ENCODE measurements around the gene PRDM10.
"Not testable (repeated sequence)": the region's sequence is repeated elsewhere in the genome, so short reads cannot be mapped to it uniquely, and the experiment has no call there.

The PRDM10 gene

DNA sequence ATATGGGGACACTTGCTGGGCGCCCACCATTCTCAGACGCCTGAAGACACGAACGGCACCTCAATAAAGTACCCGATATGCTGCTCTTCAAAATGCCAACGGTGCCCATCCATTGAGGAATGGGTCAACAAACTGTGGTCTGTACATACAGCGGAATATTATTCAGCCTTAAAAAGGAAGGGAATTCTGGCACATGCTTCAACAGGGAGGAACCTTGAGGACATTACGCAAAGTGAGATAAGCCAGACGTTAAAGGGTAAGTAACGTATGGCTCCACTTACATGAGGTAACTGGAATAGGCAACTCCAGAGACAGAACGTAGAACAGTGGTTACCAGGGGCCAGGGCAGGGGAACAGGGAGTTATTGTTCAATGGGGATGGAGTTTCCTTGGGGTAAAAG is 28.0 kb downstream of the PRDM10 start:
- no peak for DNase-seq

DNA sequence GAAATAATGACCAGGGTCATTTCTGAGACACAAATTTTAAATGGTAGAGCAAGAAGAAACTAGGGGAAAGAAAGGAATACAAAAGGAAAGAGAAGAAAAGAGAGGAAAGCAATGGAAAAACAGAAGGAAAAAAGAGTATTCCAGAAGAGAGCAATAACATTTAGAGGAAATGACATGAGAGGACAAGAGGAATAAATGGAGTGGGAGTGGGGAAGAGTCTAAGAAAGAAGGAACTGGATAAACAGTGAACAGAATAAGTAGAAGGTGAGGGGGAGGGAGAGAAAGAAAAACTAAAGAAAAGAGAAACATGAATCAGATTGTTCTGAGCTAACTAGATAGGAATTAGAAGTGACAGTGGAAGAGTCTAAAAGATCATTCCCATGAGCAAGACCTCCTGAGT is 28.4 kb downstream of the PRDM10 start:
- no peak for DNase-seq

DNA sequence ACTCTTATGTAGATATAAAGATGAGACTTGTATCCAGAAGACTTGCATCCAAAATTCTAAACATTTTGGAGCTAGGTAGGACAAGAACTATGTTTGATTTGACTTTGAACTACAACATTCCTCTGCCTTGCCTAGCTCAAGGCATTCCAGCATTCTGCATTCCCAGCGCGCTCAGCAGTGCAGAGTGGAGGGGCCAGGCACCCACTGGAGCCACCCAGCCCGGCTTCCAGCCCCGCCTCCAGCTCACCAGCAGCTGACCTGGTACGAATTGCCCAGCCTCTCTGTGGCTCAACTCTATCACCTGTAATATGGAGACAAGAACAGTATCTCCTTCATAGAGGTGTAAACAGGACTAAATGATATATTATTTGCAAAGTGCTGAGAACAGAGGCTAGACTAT is 28.8 kb downstream of the PRDM10 start:
- DNase-seq: no peak

DNA sequence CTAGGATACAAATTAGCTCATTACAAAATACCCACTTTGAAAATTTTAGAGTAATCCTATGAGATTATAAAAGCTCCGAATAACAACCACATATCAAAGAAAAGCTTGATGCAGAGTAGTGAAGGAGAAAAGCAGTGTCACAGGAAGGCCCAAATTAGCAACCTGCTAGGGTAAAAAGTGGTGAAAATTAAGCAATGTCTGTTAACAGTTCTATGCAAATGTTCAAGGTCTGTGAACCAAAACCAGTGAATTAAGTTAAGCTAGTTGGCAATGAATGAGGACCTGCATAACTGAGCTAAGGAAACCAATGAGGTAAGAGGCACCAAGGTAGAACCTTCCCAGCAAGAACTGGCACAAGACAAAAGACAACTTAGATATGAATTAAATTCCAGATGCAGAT is 29.6 kb downstream of the PRDM10 start:
- no peak for DNase-seq

DNA sequence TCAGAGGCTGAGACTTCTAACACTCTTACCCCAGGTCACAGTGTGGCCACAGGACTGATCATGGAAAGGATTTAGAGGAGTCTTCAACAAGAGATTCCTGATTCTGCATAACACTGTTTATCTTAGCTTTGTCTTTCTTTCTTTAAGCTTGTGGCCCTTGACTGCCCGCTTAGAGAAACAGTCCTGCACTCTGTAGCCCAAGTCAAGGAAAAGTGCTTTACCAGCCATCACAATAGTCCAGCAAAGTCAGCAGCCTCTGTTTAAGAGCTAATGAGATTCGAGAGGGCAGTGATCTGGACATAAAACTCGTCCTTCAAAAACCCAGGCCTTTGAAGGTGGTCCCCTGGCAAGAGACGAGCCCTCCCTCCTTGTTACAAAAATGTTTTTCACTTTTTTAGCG is 30.0 kb downstream of the PRDM10 start:
- DNase-seq: no peak

DNA sequence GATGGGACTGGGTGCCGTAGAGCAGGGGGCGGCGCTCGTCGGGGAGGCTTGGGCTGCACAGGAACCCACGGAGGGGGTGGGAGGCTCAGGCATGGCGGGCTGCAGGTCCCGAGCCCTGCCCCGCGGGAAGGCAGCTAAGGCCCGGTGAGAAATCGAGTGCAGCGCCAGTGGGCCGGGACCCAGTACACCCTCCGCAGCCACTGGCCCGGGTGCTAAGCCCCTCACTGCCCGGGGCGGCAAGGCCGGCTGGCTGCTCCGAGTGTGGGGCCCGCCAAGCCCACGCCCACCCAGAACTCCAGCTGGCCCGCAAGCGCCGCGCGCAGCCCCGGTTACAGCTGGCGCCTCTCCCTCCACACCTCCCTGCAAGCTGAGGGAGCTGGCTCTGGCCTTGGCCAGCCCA is 30.8 kb downstream of the PRDM10 start:
- DNase-seq: not testable (repeated sequence)

DNA sequence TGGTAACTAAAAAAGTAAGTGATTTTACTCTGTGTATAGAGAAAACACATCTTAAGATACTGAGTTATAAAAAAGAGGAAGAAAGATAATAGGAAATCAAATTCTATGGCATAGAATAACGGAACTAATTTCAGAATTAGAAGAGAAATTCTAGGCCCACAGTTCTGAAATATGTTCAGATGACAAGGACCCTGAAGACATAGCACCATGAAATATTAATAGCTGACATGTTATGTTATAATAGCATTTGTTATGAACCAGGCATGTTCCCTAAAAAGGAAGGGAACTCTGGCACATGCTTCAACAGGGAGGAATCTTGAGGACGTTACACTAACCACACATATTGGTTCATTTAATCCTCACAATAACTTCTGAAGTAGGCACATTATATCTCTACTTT is 32.7 kb downstream of the PRDM10 start:
- no peak for DNase-seq

DNA sequence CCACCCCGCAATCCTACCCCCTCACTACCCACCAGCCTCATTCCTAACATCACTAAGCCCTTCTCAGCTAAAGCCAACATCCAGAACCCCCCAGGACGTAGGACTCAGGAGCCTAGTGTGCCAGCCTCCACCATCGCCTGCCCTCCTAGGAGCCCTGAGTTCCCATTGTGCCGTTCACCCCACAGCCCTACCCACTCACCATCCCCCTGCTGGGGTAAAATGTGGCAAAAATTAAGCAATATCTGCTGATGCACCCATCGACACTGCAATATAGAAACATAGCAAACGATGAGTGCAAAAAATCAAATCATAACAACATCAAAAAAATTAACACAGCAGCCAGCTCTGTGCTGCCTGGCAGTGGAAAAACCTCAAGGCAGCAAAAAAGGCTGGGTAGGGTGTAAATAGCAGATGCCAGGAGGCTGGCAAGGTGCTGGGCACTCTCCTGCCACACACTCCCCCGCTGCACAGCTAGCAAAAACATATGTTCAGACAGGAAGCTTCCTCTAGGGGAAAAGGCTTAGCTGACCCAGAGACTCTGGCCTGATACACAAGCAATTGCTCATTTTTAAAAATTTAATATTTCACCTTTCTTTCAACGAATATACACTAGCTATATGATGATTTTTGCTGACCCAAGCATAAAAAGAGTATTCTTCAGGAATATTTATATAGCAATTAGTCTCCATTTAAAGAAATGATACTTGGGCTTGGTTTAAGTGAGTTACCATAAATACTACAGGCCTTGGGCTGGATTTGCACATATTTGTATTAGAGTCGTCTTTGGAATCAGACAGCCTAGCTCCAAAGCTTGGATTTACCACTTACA is 33.8 kb downstream of the PRDM10 start:
- DNase-seq: no peak

DNA sequence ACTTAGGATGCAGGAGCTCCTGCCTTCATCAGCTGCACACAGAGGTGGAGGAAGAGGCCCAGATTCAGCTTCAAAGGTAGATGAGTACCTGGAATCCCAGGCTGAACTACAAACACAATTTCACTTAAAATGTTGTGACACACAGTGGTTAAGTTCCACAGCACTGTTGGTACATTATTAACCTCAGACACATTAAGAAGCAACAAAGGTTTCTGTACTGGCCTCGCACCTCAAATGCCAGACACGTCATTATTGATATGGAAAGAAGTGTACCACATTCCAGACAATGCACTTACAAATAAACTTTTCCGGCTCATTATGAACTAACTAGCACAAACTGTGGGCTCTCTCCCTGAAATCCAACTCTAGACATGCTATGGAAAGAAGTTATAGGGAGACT is 34.6 kb downstream of the PRDM10 start:
- no peak for DNase-seq

DNA sequence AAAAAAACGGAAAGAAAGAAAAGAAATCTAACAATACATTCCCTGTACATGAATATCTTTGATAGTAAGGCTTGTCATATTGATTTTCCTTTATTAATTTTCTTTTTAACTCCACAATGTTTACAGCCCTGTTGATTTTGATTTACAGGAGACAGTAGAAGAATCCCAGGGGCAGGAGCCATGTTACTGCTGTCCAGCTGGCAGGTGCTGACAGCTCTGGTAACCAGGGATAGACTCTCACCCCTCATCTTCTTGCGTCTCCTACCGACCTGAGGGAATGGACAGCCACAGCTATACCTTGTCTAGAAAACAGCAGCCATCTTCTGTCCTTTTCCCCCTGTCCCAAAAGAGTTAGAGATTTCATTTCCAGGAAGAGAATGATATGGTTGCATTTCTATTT is 37.4 kb downstream of the PRDM10 start:
- DNase-seq: no peak

DNA sequence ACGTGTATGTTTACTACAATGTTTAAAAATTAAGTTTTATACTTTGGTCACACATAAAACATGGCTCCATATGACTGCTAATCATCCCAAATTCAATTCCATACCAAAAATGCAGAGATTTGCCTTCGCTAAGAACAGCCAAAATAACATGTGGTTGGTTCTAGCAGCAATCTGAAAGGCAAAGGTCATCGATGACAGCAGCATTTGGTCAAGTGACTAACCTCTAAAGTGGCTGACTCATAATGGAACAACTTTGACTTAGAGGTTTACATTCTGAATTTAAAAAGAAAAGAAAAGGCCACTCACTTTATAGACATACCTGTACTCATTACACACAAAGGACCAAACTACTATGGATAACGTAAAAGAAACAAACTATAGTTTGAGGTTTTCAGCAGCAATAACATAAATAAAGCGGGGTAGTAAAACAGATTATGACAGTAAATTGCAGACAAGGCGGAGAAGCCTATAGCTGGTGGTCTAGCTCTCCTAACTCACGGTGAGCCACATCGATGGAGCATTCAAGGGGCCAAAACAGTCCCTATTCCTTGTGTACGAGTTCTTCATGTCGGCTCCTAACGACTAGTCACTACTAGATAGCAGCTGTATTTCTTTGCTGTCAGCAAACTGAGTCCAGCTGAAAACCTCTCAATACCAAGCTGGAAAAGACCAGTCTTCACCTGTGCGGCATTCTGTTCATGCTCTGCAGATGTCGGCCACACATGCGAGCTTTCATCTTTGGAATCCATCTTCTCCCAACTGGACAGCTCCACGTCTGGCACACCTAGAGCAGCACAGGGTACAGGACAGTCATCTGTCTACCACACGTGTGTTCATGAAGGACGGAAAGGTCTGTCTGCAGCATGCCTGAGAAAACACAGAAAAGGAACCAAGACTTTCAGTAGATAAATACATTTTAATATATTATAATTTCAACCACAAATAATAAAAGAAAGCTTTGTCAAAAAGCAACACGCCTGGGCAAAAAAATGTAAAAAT is 42.1 kb downstream of the PRDM10 start:
- DNase-seq: no peak

DNA sequence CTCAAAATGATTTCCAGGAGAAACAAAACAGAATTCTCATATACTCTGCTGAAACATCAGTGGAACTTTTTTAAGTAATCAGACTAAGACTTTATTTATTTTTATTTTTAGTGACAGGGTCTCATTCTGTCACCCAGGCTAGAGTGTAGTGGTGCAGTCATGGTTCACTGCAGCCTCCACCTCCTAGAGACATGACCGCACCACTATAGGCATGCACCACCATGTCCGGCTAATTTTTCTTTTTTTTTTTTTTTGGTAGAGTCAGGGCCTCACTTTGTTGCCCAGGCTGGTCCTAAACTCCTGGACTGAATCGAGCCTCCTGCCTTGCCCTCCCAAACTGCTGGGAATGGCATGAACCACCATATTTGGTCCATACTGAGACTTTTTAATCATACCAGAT is 42.9 kb downstream of the PRDM10 start:
- DNase-seq: no peak

DNA sequence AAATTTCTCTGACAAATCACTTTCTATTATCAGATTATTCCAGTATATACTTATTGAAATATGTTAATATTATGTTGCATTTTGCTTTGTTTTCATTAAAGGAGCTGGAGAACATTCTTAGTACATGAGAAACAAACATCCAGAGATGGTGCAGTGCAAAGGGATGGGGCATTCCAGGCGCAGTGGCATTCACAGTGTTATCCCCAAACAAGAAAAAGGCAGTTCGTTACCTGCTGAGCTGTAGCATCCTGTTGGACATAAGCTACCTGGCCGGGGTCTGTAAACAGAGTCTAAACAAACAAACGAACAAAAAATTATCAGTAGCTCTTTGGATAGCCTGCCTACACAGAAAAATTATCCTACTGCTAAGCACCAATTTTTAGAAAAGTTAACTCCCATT is 47.4 kb downstream of the PRDM10 start:
- no peak for DNase-seq

DNA sequence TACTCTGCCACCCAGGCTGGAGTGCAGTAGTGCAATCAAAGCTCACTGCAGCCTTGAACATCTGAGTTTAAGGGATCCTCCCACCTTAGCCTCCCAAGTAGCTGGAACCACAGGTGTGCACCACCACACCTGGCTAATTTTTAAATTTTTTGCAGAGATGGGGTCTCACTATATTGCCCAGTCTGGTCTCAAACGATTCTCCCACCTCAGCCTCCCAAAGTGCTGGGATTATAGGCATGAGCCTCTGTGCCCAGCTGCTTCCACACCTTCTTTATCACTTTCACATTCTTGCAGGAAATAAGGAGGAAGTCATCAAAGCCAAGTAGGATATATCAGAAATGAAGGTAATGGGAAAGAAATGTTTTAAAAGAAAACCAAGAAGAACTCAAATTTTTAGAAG is 47.9 kb downstream of the PRDM10 start:
- DNase-seq: not testable (repeated sequence)

DNA sequence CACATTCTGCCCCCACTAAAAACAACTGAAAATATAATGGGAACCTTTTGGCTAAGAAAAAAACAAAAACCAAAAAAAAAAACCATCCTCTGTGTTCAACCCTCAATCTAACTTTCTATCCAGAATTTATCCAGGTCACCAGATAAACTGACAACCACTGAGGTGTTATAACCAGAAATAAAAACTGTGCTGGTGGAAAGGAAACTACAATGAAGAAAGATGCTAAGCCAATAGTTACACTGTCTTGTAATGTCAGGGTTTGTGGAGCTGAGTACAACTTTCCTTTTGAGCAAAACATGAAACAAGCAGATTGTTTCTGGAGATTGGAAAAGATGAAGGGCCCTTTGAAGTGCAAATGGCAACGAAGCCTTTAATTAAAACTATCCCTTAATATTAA is 50.8 kb downstream of the PRDM10 start:
- no peak for DNase-seq

DNA sequence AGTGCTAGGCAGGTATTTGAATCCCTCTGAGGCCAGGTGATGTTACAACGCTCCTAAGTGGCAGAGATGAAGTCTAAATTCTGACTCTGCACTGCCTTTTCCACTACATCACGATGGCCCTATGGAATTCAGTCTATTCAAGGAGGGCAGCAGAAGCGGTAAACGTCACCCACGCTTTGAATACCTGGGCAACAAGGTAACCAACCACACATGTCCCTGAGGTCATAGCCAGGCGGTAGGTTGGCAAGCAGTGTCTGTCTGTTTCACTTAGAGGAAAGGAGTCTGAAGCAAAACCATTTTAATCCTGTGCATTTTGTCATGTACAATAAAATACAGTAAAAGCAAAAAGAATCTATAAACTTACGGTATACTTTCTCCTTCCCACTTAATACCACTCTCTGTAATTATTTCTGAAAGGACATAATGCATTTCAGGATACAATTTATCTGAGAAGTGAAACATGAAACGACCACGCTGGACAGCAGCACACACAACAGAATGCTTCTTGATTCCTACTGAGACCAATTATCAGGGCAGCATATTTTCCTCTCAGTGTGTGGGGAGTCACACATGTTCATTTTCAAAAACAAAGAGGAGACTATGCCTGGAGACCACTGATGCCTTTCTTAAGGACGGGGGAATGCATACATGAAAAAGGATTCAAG is 51.3 kb downstream of the PRDM10 start:
- DNase-seq: no peak

DNA sequence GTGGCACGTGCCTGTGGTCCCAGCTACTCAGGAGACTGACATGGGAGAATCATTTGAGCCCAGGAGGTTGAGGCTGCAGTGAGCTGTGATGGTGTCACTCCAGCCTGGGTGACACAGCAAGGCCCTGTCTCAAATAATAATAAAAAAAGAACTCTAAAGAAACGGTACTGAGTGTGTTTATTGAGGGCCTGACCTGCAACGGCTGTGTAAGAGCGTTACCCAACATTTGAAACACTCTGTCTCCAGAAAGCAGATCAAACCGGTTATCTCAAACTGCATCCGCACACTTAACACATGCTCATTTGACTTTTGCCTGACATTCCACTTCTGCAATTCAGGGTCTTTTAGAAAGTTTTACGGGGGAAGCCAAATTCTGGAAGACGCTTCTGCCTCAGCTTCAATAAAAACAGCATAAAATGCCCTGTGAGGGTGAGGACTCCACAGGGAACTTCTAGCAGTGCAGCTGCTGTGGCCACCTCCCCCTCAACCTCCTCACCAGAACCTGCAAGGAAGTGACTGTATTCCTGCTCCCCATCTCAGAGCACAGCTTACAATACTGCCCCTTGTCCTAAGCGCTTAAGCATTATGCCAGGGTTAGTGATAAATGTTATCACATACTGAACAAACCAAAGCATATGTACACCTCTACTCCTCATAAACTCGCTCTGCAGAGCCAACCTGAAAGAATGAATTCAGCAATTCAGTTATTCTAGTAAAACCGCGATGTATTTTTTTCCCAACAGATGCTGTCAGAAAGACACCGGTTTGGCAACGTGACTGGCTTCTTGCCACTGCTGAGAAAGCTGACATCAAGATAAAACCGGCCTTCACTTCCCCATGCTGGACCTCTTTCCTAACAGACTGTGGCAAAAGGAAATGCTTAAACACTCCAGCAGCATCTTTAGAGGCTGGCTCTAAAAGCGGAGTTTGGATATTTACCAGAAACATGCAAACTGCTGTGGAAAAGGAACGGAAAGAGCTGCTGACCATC is 52.2 kb downstream of the PRDM10 start:
- DNase-seq: no peak

DNA sequence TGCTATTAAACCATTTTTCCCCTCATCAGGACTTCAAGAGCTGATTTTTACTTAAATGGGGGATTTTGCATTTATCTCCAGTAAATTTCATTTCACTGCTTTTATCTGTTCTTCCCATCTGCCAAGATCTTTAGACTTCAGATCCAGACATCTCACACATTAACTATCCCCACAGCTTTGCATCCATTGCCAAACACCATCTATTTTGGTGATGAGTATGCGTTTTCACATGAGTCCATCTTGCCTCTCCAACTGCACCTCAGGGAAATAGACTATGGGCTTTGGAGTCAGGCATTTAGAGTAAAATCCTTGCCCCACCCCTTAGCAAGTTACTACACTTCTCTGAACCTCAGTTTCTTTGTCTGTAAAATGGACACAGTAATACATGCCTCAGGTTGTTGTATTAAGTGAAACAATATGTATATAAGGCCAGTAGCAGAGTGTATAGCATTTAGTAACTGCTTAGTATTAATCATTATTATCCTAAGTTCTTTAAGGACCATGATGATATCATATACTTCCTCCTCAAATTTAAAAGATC is 53.6 kb downstream of the PRDM10 start:
- no peak for DNase-seq

DNA sequence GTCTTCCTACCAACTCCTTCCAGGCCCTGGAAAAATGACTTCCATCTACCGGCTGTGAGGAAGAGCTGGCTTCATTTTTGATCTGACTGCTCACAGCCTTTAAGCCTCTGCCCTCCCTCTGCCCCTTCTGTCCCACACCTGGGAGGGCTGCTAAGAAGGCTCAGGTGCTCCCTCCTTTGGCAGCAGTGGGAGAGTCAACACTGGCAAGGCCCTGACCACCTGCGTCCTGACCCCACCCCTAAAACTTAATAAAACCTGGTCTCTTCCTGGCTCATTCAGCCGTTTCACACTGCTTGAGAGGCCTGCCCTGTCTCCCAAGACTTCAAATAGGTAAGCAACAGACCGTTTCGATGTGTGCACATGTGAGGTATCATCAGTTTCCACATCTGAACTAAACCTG is 55.2 kb downstream of the PRDM10 start:
- no peak for DNase-seq

DNA sequence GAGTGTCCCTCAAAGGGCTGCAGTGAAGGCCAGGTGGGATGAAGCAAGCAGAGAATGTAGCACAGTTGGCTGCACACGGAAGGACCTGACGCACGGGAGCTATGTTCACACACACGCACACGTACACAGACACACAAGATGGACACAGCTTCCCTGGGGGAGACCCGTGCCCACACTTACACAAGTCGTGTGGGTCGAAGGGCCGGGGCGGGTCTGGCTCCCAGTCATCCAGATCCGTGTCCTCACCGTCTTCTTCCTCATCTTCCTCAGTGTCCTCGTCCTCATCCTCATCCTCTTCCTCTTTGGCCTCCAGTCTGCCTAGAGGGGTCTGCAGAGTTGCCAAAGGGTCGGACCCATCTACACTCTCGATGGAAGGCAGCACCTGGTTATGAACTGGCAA is 55.7 kb downstream of the PRDM10 start:
- no peak for DNase-seq

DNA sequence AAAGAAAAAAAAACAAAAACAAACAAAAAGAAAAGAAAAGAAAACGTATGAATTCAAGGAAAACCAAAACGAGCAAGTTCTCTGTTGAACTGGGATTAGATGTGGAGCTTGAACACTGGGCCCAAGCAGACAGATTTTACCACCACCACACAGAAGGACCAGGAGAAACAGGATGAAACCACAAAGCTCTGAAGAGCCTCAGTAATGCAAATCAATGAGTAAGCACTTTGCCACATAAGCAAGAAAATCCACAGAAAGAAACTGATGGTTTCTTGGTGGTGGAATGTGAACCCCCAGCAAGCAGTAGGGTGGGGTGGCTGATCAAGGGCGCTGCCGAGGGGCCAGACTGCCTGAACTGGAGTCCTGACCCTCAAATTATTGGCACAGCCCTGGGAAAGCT is 56.4 kb downstream of the PRDM10 start:
- DNase-seq: no peak

DNA sequence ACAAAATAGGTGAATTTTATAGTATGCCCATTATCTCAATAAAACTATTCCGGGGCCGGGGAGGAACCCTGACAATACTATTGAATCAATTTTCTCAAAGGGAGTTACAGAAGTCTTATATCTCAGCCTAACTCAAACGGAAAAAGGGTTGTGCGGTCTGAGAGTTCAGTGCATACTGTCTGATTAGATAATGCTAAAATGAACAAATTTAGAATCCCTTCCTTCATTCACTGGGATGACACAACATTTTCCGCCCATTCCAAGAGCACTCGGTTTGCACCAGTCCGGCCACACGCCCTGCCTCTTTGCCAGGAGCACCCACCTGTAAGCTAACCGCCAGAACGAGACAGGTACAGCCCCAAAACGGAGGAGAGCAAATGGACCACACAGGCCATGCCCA is 57.3 kb downstream of the PRDM10 start:
- no peak for DNase-seq

Data from right forelimb (tissue), 1 donor.